Measurements from ENCODE around the gene ZCCHC4.
A peak's percentile ranks its signal among the peaks of the same experiment; 100 is the strongest.

Gene ZCCHC4

DNA sequence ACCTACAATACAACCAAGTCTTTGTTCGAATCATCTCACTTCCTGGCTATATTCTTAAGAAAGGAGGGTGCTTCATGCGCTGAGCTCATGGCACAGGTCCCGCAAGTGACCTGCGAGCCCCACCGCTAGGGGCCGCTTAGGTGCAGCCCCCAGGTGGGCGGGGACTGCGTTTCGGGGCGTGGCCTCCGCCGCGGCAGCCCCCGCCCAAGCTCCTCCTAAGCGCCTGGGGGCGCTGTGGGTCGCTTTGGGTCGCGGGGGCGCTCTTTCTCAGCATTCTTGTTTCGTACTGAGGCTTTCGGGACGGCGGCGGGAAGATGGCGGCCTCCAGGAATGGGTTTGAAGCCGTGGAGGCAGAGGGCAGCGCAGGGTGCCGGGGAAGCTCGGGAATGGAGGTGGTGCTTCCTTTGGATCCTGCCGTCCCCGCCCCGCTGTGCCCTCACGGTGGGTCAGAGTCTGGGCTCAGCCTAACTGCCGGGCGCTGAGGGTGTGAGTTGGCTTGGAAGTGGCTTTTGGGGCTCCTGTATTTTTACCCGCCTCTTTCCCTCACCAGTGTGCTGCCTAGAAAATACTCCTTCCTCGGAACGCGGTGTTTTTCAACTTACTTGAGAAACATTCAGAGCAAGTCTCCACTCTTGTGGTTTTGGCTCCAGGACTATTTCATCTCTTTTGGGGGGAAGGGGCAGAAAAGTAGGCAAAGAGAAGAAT, at the start of gene ZCCHC4:
TSS of gene ZCCHC4 (plus strand) at position 279 of the 705 bp plus-strand sequence. CDS start at position 315, 36 bp downstream.
- DNase-seq = peak; percentile 76 to 83 (median 82)

GRCh38 chr4:25271866-25272265, 40.7 kb upstream of the ZCCHC4 start:
- DNase-seq = no peak

DNA sequence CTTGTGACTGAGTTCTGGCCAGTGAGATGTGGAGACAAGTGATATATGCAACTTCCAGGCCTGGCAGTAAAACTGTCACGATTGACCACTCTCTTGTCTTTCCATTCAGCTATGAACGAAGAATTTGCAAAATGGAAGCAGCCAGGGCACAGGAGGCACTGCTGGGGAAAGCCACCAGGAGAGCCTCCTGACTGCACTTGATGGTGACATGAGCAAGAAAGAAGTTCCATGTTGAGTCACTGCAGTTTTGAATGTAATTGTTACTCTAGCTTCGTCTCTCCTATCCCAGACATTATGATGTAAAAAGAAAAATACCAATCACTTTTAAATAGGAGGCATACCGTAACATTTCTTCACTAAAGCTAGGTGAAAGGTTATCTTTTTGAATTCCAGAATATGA, 32.4 kb upstream of the ZCCHC4 start:
- no peak for DNase-seq

- DNase-seq = no peak
These were observed 28.6 kb upstream of the ZCCHC4 start for GRCh38 chr4:25283948-25284347.

DNA sequence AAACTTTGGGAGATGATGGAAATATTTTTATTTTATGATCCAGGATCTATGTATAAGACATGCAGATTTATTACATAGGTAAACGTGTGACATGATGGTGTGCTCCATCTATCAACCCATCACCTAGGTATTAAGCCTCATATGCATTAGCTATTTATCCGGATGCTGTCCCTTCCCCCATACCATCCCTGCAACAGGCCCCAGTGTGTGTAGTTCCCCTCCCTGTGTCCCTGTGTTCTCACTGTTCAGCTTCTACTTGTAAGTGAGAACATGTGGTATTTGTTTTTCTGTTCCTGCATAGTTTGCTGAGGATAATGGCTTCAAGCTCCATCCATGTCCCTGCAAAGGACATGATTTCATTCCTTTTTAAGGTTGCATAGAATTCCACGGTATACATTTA, 28.1 kb upstream of the ZCCHC4 start:
- no peak for DNase-seq

GRCh38 chr4:25290490-25291067, 22.0 kb upstream of the ZCCHC4 start:
- DNase-seq = no peak

DNA sequence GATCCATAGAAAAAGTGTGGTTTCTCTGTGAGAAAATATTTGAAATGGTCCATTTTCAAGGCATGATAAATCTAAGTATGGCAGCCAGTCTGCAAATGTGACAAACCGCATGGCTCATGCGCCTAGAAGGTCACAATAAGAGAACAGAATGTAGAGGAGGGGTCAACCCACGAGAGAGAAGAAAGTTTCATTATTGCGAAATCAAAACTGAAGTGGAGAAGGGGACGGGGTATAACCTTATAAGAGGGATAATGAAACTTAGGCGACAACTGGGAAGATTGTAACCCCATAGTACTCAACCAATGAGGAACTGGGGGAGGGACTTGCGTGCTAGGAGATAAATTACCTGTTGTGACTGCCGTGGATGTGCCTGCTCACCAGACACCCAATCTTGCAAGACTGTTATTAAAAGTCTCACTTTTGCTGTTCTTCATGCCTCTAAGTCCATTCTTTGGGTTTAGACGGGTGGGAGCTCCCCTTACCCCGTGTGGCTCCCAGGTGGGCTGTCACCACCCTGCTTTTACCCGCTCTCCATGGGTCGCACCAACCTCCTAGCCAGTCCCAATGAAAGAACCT, 21.3 kb upstream of the ZCCHC4 start:
- DNase-seq = no peak

DNA sequence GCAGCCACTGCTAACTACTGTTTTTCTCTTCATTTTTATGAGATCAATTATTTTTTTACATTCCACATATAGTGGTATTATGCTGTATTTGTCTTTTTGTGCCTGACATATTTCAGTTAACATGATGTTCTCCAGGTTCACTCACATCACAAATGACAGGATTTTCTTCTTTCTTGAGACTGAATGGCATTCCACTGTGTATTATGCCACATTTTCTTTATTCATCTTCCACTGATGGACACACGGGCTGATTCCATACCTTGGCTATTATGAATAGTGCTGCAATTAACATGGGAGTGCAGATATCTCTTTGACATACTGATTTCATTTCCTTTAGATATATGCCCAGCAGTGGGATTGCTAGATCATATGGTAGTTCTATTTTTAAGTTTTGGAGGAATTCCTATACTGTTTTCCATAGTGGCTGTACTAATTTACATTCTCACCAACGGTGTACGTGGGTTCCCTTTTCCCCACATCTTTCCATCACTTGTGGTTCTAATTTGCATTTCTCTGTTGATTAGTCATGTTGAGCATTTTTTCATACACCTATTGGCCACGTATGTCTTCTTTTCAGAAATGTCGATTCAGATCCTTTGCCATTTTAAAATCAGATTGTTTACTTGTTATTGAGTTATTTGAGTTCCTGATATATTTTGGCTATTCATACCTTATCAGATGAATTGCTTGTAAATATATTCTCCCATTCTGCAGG, 14.9 kb upstream of the ZCCHC4 start:
- no peak for DNase-seq

- DNase-seq = no peak
These were observed 12.9 kb upstream of the ZCCHC4 start for GRCh38 chr4:25299476-25300203.

DNA sequence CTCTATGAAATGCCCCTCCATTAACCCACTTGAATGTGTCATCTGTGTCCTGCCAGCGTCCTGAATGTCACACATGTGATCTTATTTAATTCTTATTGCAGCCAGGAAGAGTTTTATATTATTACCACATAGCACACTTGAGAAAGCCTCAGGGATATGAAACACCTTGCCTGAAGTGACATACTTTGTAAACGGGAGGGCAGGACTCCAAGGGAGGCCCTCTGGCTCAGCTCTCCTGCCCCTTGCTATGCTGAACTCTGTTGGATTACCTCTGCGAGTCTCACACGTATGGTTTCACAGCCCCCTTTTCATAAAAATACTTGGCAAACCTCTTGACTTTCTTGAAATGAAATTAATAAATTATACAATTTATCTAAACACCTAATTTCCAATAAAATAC, 11.1 kb upstream of the ZCCHC4 start:
- DNase-seq = no peak

GRCh38 chr4:25302626-25303025, 9.9 kb upstream of the ZCCHC4 start:
- no peak for DNase-seq

- DNase-seq = no peak
These were observed 9.0 kb upstream of the ZCCHC4 start for GRCh38 chr4:25303578-25303977.

GRCh38 chr4:25306518-25307057, 6.0 kb upstream of the ZCCHC4 start:
- DNase-seq = no peak

GRCh38 chr4:25307596-25307995, 5.0 kb upstream of the ZCCHC4 start:
- no peak for DNase-seq

DNA sequence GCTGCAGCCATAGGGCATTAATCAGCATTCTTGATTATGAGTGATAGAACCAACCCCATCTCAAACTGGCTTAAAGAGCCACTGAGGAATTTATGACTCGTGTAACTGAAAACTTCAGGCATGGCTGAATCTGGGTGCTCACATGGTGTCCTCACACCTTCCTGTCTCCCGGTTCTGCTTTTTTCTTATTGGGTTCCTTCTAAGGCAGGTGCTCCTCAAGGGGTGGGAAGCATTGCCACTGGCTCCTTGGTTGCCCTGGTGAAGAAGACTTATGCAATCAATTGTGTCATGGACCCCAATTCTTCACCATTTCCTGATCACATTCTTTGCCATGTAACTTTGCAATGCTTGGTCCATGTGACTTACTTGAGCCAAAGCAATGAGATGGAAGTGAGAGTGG, 4.3 kb upstream of the ZCCHC4 start:
- DNase-seq = no peak

GRCh38 chr4:25308761-25309160, 3.8 kb upstream of the ZCCHC4 start:
- DNase-seq = no peak

DNA sequence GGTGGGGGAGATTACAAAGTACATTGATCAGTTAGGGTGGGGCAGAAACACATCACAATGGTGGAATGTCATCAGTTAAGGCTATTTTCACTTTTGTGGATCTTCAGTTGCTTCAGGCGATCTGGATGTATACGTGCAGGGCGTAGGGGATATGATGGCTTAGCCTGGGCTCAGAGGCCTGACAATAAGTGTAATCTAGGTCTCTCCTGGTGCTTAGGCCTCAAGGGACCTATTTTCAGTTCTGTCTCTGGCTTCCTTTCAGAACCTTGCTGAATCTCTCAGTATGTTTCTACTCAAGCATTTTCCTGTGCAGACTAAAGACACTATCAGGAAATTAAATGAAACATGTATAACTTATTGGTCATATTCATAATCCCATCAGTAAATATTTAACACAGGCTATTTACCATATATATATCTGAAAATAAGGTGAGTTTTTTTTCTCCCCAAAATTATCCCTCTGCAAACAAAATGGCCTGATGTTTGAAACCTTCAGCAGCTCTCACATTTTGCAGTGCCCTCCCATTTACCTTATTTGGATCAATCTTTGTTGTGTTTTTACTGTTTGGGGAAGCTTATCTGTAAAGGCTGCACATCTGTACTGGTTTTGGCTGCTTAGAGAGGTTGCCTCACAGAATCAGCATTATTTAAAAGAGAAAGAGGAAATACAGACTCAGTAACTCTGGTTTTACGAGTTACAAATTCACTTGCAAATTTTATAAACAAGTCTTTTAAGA, 2.3 kb upstream of the ZCCHC4 start:
- DNase-seq = no peak

DNA sequence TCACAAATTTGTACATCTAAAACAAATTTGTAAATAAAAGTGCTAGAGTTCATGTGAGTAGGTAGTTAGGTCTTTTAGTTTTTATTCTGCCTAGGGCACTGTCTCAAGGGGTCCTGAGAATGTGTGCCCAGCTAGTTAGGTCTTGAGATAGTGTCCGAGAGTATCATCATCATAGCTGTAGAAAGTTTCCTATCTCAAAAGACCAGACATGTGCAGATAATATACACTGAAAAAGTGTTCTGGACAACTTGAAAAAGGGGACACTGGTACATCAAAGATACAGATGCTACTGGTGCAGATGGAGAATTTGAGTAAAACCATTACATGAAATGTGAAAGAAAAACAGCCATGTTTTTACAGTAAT, 1.8 kb upstream of the ZCCHC4 start:
- DNase-seq = no peak

- no peak for DNase-seq
These were observed 774 bp downstream of the ZCCHC4 start for GRCh38 chr4:25313201-25313895.

- no peak for DNase-seq
These were observed 7.8 kb downstream of the ZCCHC4 start for GRCh38 chr4:25320336-25320735.

DNA sequence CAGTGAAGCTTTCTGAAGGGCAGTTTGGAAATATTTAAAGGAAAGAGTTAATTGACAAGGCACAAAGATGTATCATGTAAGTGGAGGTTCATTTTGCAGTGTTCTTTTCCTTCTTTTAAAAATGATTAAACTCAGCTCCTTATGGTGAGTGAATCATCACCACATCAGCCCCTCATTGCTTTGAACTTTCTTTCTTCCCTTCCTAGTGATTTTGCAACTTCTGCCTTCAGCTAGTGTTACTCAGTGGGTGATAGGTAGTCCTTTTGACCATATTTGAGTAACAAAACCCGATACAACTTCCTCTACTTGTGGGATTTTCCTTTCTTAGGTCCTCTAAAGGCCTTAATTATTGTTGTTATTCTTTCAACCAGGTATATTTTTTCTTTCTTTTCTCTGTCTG, 8.2 kb downstream of the ZCCHC4 start:
- no peak for DNase-seq

- DNase-seq = no peak
These were observed 9.1 kb downstream of the ZCCHC4 start for GRCh38 chr4:25321703-25322102.

All from activated CD4-positive, CD25-positive, alpha-beta regulatory T cell (primary cell).